GM12875 (cell line): ENCODE data around the gene DLL1.

Experiments used
- H3K4me3 ChIP-seq: one replicate; pipeline ENCODE4 v1.5.1; 2011; ENCODE audit warnings: low read depth, low read length, control low read depth
- CTCF ChIP-seq: IDR thresholded peaks from 2 replicates; pipeline ENCODE4 v1.5.1; 2011; ENCODE audit warnings: low read depth, mild to moderate bottlenecking, control low read depth, inconsistent platforms, low read length, moderate library complexity, borderline replicate concordance; ENCODE audit not compliant: insufficient read depth

The DLL1 gene

GRCh38 chr6:170264086-170264485, 26.8 kb downstream of the DLL1 start:
- no peak overlapping the region for H3K4me3 ChIP-seq
- TF ChIP-seq CTCF, result no peak

- TF ChIP-seq CTCF, result no peak
- no peak overlapping the region for H3K4me3 ChIP-seq
Observed at GRCh38 chr6:170263410-170263809, 27.5 kb downstream of the DLL1 start.

- H3K4me3 ChIP-seq, result no peak overlapping the region
- TF ChIP-seq CTCF, result no peak
Observed at GRCh38 chr6:170262489-170263088, 28.3 kb downstream of the DLL1 start.

GRCh38 chr6:170261643-170262488, 29.0 kb downstream of the DLL1 start:
- no peak for TF ChIP-seq CTCF

GRCh38 chr6:170260686-170261085, 30.2 kb downstream of the DLL1 start:
- TF ChIP-seq CTCF, result 0 out of 2 replicates have a peak, but pooled peaks have one; percentile 3

More at GRCh38 chr6:170261643-170262488, 29.0 kb downstream of the DLL1 start:
- no peak overlapping the region for H3K4me3 ChIP-seq

GRCh38 chr6:170259278-170259677, 31.6 kb downstream of the DLL1 start:
- no peak overlapping the region for H3K4me3 ChIP-seq
- TF ChIP-seq CTCF, result no peak

More at GRCh38 chr6:170260686-170261085, 30.2 kb downstream of the DLL1 start:
- no peak overlapping the region for H3K4me3 ChIP-seq
